Middle frontal gyrus (tissue), 1 donor: ENCODE results near the gene TAGAP.

ENCODE experiments used
- DNase-seq: peaks from one replicate; pipeline ENCODE4 v3.0.0-alpha.2; 2015; ENCODE audit warnings: low spot score; ENCODE audit errors: extremely low spot score

TAGAP gene

GRCh38 chr6:159044899-159045727 lies at the start of gene TAGAP:
Gene TAGAP (minus strand): TSS chr6:159044991. CDS start chr6:159044146, 845 bp downstream.
- DNase-seq: no peak

- no peak for DNase-seq
Measured at GRCh38 chr6:159093609-159094443, 49.0 kb upstream of the TAGAP start.

GRCh38 chr6:159092631-159093030 lies 47.8 kb upstream of the TAGAP start:
- no peak for DNase-seq

- no peak for DNase-seq
Measured at GRCh38 chr6:159090530-159091480, 46.0 kb upstream of the TAGAP start.

GRCh38 chr6:159089909-159090308 lies 45.1 kb upstream of the TAGAP start:
- DNase-seq: no peak

GRCh38 chr6:159089443-159089842 lies 44.7 kb upstream of the TAGAP start:
- DNase-seq: no peak

GRCh38 chr6:159086033-159086618 lies 41.3 kb upstream of the TAGAP start:
- DNase-seq: no peak

- no peak for DNase-seq
Measured at GRCh38 chr6:159085396-159085895, 40.7 kb upstream of the TAGAP start.

- DNase-seq: no peak
Measured at GRCh38 chr6:159084493-159085091, 39.8 kb upstream of the TAGAP start.

- no peak for DNase-seq
Measured at GRCh38 chr6:159083146-159083545, 38.4 kb upstream of the TAGAP start.

- no peak for DNase-seq
Measured at GRCh38 chr6:159082039-159082815, 37.4 kb upstream of the TAGAP start.

- DNase-seq: no peak
Measured at GRCh38 chr6:159080217-159080976, 35.6 kb upstream of the TAGAP start.

- no peak for DNase-seq
Measured at GRCh38 chr6:159079367-159079766, 34.6 kb upstream of the TAGAP start.

GRCh38 chr6:159077123-159077522 lies 32.3 kb upstream of the TAGAP start:
- DNase-seq: no peak

GRCh38 chr6:159075506-159076228 lies 30.9 kb upstream of the TAGAP start:
- DNase-seq: no peak

GRCh38 chr6:159074876-159075275 lies 30.1 kb upstream of the TAGAP start:
- no peak for DNase-seq

- DNase-seq: peak; percentile 49
Measured at GRCh38 chr6:159074120-159074684, 29.4 kb upstream of the TAGAP start.
